Skin of body (tissue), 2 donors: ENCODE data around the gene IFNLR1. TPM values are rescaled to one million over a fixed set of nuclear protein-coding genes. Genes with fewer than 3 reads are reported as not detected.
A peak's percentile ranks its signal among the peaks of the same experiment; 100 is the strongest.

Experiments used
- DNase-seq: peaks from one replicate; lab custom pipeline; 2025; lab: John Stamatoyannopoulos, UW
- total RNA-seq: library from RNA; depleted of rRNA; stranded (reverse); fragments of >200 nt; gene quantifications from one replicate; pipeline ENCODE4 v1.2.3, GENCODE V29; 2014

IFNLR1 gene
- total RNA-seq, 1 donor from 2014 or later: 3.4 TPM

DNA sequence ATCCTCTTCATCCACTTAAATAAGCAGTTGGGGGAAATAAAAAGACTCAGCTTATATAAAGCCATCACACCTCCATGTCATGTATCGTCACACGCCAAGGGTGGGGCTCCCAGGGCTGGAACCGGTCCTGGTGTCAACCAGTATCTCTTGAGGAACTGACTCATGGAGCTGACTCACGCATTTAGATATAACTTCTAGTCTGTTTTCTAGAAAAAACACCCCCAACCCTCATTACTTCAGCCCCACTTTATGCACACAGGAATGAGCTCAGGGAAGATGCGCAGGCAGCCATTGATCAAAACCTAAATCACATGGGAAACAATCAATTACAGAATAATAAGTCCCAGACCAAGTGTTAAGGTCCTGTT is 37.2 kb downstream of the IFNLR1 start:
- no peak for DNase-seq

DNA sequence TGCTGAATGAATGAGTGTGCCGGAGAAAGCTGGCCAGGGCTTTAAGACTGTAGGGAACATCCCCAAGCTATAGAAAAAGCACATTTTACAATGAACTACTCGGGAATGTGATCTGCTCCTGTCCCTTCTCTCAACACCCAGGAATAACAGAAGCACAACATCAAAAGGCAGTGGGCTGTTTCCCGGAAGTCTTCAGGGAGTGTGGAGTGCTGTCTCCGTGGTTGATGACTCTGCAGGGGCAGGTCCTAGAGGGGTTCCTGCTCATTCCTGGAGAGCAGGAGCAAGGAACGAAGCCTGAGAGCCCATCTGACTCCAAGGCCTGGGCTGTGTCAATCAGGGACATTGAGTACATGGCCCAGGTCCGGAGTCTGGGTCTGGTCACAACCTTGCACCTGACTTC is 39.3 kb downstream of the IFNLR1 start:
- DNase-seq: no peak

DNA sequence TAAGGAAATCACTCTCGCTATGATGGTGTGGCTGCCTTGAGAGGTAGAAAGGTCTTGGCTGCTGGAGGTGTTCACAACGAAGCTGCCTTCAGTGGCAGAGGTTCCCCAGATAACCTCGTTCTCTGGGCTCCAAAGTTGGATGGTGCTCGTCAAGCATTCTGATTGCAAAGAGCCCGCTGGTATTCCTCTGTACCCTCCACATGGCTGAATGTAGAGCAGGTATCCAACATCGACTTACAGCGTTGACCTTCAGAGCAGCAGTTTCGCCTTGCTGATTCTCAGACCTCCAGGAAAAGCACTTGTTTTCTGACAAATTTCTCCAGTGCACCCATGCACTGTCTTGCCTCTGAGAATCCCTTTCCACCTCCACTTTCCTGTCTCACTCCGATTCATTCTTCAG is 39.9 kb downstream of the IFNLR1 start:
- DNase-seq: no peak

DNA sequence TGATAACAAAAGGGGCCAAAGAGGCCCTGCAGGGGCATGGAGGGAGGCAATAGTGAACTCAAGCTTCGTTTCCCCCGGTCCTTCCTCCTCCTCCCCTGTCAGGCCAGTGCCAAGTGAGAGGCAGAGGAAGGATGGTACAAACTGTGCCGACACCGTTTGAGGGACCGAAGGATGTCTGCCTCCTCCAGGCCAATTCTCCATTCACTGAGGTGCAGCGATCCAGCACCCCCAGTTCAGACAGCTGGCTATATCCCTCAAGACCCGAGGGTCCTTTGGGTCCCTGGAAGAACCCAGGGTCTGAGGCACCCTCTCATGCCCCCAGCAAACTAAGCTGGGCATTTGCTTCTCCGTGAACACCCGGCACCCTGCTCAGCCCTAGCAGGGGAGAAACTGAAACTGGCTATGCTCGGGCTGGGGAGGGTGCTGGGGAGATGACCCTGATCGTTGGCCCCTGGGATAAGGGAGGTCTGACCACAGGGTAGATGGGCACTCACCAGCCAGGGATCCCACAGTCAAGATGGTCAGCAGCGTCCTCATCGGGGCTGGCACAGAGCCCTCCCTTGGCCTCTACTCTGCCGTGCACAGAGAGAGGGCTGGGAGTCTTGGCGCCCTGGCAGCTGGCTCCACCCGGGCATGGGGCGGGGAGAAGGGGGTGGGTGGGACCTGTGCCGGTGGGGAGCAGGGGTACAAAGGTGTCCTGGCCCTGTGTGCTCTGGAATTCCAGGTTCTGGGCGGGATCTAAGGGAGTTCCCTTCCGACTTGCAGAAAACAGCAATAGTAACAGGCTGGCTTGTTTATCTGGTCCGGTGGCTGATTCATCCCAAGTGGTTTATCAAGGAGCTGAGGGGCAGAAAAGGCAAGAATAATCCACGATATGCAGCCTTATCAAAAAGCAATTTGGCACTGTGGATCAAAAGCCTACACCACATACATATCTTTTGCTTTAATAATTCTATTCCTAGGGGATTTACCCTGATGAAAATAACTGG is 44.2 kb downstream of the IFNLR1 start, which contains the start of gene IL22RA1:
IL22RA1 (minus strand) TSS at position 595 of the 989 bp plus-strand sequence; CDS start at position 537, 58 bp downstream.
- DNase-seq: no peak

GRCh38 chr1:24141311-24141997 is 45.6 kb downstream of the IFNLR1 start:
- DNase-seq: peak; percentile 68

- DNase-seq: no peak
Measured at GRCh38 chr1:24140741-24141181, 46.3 kb downstream of the IFNLR1 start.

GRCh38 chr1:24139841-24140425 is 47.2 kb downstream of the IFNLR1 start:
- DNase-seq: no peak

DNA sequence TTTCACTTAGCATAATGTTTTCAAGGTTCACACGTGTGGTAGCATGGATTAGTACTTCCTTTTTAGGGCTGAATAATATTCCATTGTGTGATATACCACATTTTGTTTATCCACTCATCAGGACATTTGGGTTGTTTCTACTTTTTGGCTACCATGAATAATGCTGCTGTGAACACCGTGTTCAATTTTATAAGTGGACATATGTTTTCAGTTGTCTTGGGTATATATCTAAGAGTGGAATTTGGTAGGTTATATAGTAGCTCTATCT is 47.9 kb downstream of the IFNLR1 start:
- no peak for DNase-seq

DNA sequence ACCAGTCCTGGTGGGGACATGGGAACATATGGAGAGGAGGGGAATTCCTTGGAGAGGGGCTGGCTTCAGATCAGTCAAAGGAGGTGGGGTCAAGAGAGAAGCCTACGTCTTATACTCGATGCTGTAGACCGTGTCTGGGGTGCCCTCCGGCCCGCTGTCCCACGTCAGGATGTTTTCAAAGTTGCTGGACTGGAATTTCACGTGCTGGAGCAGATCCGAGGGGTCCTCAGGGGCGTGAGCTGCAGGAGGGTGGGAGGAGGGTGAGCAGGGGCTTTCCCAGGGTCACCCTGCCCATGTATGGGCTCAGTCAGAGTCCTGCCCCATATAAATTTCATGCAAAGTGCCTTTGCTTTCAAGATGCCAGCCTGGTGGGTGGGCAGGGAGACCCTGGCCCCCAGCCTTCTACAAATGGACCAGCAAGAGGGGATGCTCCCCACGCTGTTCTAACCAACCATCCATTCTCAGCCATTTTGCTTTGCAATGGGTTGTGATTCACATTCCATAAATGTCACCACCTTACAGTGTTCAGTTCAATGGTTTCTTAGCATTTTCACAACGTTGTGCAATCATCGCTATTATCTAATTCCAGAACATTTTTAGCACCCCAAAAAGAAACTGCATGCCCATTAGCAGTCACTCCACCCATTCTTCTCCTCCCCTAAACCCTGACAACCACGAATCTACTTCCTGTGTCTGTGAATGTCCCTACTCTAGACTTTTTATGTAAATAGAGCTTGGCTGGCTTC is 48.4 kb downstream of the IFNLR1 start:
- no peak for DNase-seq

- no peak for DNase-seq
Measured at GRCh38 chr1:24136956-24137539, 50.0 kb downstream of the IFNLR1 start.

DNA sequence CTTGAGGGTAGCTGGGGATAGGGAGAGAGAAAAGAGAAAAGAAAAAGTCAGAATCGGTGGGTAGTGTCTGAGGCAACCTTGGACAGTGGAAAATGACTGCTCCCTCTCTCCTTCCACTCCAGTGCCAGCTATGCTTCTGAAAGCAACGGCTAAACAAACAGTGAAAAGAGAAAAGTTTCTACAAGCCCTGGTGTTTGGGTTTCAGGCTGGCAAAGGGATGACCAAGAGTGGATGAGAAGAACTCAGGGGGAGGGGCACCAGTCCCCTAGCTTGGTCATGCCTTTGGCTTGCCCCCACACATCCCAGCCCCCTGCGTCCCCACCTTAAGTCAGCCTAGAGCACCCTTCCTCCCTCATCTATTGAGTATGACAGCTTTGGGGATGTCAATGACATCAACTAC is 52.7 kb downstream of the IFNLR1 start:
- no peak for DNase-seq

DNA sequence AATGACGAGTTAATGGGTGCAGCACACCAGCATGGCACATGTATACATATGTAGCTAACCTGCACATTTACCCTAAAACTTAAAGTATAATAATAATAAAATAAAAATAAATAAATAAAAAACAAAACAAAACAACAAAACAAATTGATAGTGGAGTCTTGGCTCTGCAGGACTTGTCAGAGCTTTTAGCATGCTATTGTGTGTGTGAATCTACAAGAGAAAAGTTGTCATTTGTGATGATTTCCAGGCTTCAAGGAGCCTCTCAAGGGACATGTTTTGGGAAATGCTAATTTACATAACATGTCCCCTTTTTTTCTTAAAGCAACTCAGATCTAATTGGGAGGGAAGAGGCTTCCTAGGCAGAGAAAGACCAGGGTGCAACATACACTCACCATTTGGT is 53.3 kb downstream of the IFNLR1 start:
- DNase-seq: no peak

- DNase-seq: no peak
Measured at GRCh38 chr1:24130385-24130784, 56.7 kb downstream of the IFNLR1 start.

- DNase-seq: no peak
Measured at GRCh38 chr1:24127801-24128363, 59.2 kb downstream of the IFNLR1 start.

GRCh38 chr1:24127134-24127800 is 59.8 kb downstream of the IFNLR1 start:
- DNase-seq: no peak

- DNase-seq: no peak
Measured at GRCh38 chr1:24126672-24127023, 60.4 kb downstream of the IFNLR1 start.

DNA sequence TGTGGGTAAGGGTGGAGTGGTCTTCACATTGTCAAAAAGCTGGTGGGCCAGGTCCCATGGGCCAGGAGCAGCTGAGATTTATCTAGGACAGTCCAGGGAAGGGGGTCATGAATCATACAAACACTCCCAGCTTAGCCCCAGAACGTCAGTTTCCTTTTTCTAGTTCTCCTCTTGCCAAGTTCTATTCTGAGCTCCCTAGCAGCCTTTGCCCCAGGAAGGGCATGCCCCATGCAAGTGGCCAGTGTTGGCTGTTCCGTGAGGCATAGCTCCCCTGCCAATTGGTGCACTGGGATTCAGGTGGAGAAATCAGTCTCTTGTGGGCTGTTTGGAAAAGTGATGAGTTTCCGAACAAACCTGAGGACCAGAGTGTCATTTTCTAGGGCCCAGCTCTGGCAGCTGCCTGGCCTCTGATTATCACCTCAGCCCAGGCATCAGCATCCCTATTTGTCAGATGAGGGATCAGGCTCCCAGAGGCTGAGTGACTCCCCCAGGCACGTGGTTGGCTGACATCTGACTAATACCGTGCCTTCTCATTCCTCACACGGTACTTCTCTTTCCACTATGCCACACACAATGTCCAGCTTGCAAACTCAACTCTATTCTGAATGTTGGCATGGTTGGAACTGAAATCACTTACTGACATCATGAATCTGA is 60.9 kb downstream of the IFNLR1 start:
- no peak for DNase-seq

GRCh38 chr1:24125456-24125855 is 61.6 kb downstream of the IFNLR1 start:
- DNase-seq: no peak

- DNase-seq: no peak
Measured at GRCh38 chr1:24124980-24125379, 62.1 kb downstream of the IFNLR1 start.

GRCh38 chr1:24123611-24124010 is 63.5 kb downstream of the IFNLR1 start:
- DNase-seq: no peak
